Natural killer cell (primary cell): ENCODE results near the gene SBDS. TPM values are rescaled to one million over a fixed set of nuclear protein-coding genes. Genes with fewer than 3 reads are reported as not detected.

ENCODE experiments used
- ATAC-seq, 3 donors: fragments of 150-1000 bp in 2 of 3; fragments of 200-7000 bp in 1 of 3; cut with Tn5 transposase; 1 replicate in 1 of 3; 2 replicates in 2 of 3; pipeline ENCODE4 v1.10.0; 2021; ENCODE audit warnings: mild to moderate bottlenecking in 2 of 3, moderate library complexity in 2 of 3
- DNase-seq, 2 donors: peaks; one replicate each; pipeline versions ENCODE4 v3.0.0 to v3.0.0-alpha.2; 2013 to 2021; ENCODE audit warnings: mixed read lengths in 1 of 2
- H3K27ac ChIP-seq: one replicate; pipeline ENCODE4 v1.5.1; 2013; ENCODE audit warnings: mild to moderate bottlenecking, low read length
- H3K27me3 ChIP-seq: one replicate; pipeline ENCODE4 v1.6.1; 2013; ENCODE audit warnings: low read length; ENCODE audit not compliant: control insufficient read depth, insufficient read depth
- H3K36me3 ChIP-seq: one replicate; pipeline ENCODE4 v1.6.1; 2013; ENCODE audit warnings: low read length; ENCODE audit not compliant: control insufficient read depth, insufficient read depth
- H3K4me1 ChIP-seq: one replicate; pipeline ENCODE4 v1.6.1; 2013; ENCODE audit warnings: low read length; ENCODE audit not compliant: control insufficient read depth, insufficient read depth
- H3K4me3 ChIP-seq: one replicate; pipeline ENCODE4 v1.5.1; 2013; ENCODE audit warnings: low read length
- H3K9me3 ChIP-seq: one replicate; pipeline ENCODE4 v1.6.1; 2013; ENCODE audit warnings: low read length; ENCODE audit not compliant: control insufficient read depth, insufficient read depth
- H3K27ac Mint-ChIP-seq, 2 donors: one replicate each; pipeline ENCODE4 v1.8.0; 2022; ENCODE audit warnings: mild to moderate bottlenecking in 2 of 2, mixed read lengths in 2 of 2, moderate library complexity in 1 of 2
- H3K27me3 Mint-ChIP-seq, 2 donors: one replicate each; pipeline ENCODE4 v1.8.0; 2022; ENCODE audit warnings: low read depth in 2 of 2, mixed read lengths in 2 of 2
- H3K36me3 Mint-ChIP-seq: one replicate; pipeline ENCODE4 v1.8.0; 2022; ENCODE audit warnings: mixed read lengths
- H3K4me1 Mint-ChIP-seq, 2 donors: one replicate each; pipeline ENCODE4 v1.8.0; 2022; ENCODE audit warnings: mixed read lengths in 2 of 2
- H3K4me3 Mint-ChIP-seq: one replicate; pipeline ENCODE4 v1.8.0; 2022; ENCODE audit warnings: mild to moderate bottlenecking, moderate library complexity, mixed read lengths
- H3K9me3 Mint-ChIP-seq, 2 donors: one replicate each; pipeline ENCODE4 v1.8.0; 2022; ENCODE audit warnings: mixed read lengths in 2 of 2
- WGBS: methylation state at CpG from one replicate; pipeline ENCODE4 v1.1.7; 2013; ENCODE audit warnings: missing lambda C conversion rate; ENCODE audit not compliant: insufficient coverage; 5-methylcytosine and 5-hydroxymethylcytosine counted together
- intact Hi-C: fragments of 100-400 bp; cut with micrococcal nuclease; formaldehyde crosslinking; loops from one replicate; pipeline ENCODE4 v1.14.2; 2022
- total RNA-seq, 4 donors: library from RNA; stranded (reverse); fragments of 120-200 nt in 1 of 4; gene quantifications; one replicate each; pipeline versions ENCODE4 v1.2.3 to v1.2.4, GENCODE V29; 2013 to 2022
- TF ChIP-seq, protein P1 (sequence below): fragments of 200-600 bp; IDR thresholded peaks from one replicate; pipeline ENCODE4 v1.8.0; 2022; ENCODE audit warnings: antibody characterized with exemption

SBDS gene
- total RNA-seq, 3 donors from 2014 or later (not counting 1 experiment from before 2014, with no cell fraction given): 183 to 308 (median 199) TPM

DNA sequence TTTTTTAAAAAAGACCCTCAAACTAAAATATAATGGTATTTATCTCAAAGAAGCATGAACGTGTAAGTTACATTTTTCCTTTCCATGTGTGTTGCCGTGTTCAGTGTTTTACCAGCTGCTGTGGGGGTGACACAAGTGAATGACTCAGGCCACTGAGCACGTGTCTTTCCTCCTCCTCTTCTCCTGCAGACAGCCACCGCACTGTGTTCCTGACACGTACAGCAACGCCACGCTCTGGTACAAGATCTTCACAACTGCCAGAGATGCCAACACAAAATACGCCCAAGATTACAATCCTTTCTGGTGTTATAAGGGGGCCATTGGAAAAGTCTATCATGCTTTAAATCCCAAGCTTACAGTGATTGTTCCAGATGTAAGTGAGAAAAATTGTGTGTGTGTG is 44.6 kb downstream of the SBDS start:
- intact Hi-C loops: no loop called here
- no peak overlapping the region for H3K4me3 Mint-ChIP-seq
- H3K9me3 Mint-ChIP-seq: no peaks in the 10 kb centered on the region
- H3K27me3 Mint-ChIP-seq: no peaks in the 10 kb centered on the region
- no peak for ATAC-seq
- Histone ChIP-seq H3K27ac (no peak overlapping the region), H3K36me3 (peaks cover 73% of the 10 kb centered on the region), H3K4me3 (no peak overlapping the region), H3K9me3 (no peaks in the 10 kb centered on the region), H3K4me1 (no peaks in the 10 kb centered on the region), H3K27me3 (no peaks in the 10 kb centered on the region)
- peaks cover 14% of the 10 kb centered on the region for H3K36me3 Mint-ChIP-seq
- WGBS: 98% methylated on average over 7 of the region's 8 CpGs
- no peaks in the 10 kb centered on the region for H3K4me1 Mint-ChIP-seq
- TF ChIP-seq, protein P1, sequence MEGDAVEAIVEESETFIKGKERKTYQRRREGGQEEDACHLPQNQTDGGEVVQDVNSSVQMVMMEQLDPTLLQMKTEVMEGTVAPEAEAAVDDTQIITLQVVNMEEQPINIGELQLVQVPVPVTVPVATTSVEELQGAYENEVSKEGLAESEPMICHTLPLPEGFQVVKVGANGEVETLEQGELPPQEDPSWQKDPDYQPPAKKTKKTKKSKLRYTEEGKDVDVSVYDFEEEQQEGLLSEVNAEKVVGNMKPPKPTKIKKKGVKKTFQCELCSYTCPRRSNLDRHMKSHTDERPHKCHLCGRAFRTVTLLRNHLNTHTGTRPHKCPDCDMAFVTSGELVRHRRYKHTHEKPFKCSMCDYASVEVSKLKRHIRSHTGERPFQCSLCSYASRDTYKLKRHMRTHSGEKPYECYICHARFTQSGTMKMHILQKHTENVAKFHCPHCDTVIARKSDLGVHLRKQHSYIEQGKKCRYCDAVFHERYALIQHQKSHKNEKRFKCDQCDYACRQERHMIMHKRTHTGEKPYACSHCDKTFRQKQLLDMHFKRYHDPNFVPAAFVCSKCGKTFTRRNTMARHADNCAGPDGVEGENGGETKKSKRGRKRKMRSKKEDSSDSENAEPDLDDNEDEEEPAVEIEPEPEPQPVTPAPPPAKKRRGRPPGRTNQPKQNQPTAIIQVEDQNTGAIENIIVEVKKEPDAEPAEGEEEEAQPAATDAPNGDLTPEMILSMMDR: no peak
- no peak for DNase-seq
- peak overlapping the region in 1 of 2 donors; percentile 21 for H3K27ac Mint-ChIP-seq

DNA sequence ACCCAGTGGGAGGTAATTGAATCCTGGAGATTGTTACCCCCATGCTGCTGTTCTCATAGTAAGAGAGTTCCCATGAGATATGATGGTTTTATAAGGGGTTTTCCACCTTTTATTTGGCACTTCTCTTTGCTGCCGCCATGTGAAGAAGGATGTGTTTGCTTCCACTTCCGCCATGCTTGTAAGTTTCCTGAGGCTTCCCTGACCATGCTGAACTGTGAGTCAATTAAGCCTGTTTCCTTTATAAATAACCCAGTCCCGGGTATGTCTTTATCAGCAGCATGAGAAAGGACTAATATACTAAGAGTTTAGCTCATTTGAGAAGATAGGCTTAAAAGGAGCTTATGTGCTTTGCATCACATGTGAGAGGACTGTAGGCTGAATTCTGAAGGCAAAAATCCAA is 45.1 kb downstream of the SBDS start:
- no peaks in the 10 kb centered on the region for H3K4me1 ChIP-seq
- no peaks in the 10 kb centered on the region for H3K9me3 ChIP-seq
- TF ChIP-seq, protein P1: no peak
- H3K27ac Mint-ChIP-seq: no peak overlapping the region
- WGBS: 91% methylated on average over 3 of the region's 3 CpGs
- H3K27ac ChIP-seq: no peak overlapping the region
- intact Hi-C loops: no loop called here
- H3K4me3 Mint-ChIP-seq: no peak overlapping the region
- H3K36me3 Mint-ChIP-seq: peaks cover 14% of the 10 kb centered on the region
- H3K4me1 Mint-ChIP-seq: no peaks in the 10 kb centered on the region
- DNase-seq (no peak), ATAC-seq (no peak)
- H3K27me3 Mint-ChIP-seq: no peaks in the 10 kb centered on the region
- peaks cover 70% of the 10 kb centered on the region for H3K36me3 ChIP-seq
- no peaks in the 10 kb centered on the region for H3K9me3 Mint-ChIP-seq
- no peaks in the 10 kb centered on the region for H3K27me3 ChIP-seq
- no peak overlapping the region for H3K4me3 ChIP-seq

DNA sequence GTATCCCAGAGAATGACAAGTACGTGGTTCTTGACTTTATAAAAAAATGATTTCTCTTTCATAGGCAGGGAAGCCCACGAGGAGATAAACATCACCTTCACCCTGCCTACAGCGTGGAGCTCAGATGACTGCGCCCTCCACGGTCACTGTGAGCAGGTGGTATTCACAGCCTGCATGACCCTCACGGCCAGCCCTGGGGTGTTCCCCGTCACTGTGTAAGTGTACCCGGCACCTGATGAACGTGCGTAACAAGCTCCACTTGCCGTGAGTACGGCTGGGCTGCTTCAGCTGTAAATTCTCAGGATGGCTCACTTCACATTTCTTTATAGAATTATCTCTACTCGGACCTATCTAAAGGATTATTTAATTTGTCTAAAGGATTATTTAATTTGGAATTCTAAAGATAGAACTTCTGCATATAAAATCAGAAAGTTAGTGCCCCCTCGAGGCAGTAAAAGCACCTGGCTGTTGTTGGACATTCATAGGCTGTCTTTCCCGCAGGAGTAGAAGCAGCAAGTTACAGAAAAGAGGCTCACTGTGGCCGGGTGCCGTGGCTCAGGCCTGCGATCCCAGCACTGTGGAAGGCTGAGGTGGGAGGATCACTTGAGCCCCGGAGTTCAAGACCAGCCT is 46.8 kb downstream of the SBDS start:
- Histone ChIP-seq H3K36me3 (peaks cover 70% of the 10 kb centered on the region), H3K27ac (no peak overlapping the region), H3K4me1 (no peaks in the 10 kb centered on the region), H3K9me3 (no peaks in the 10 kb centered on the region), H3K27me3 (no peaks in the 10 kb centered on the region), H3K4me3 (no peak overlapping the region)
- intact Hi-C loops: no loop called here
- Mint-ChIP-seq H3K4me1 (no peaks in the 10 kb centered on the region), H3K4me3 (no peak overlapping the region), H3K36me3 (peaks cover 14% of the 10 kb centered on the region), H3K27me3 (no peaks in the 10 kb centered on the region), H3K27ac (peak overlapping the region in 1 of 2 donors; percentile 51), H3K9me3 (no peaks in the 10 kb centered on the region)
- 97% methylated on average over 18 of the region's 19 CpGs for WGBS
- DNase-seq: no peak
- TF ChIP-seq, protein P1: no peak
- ATAC-seq: no peak

DNA sequence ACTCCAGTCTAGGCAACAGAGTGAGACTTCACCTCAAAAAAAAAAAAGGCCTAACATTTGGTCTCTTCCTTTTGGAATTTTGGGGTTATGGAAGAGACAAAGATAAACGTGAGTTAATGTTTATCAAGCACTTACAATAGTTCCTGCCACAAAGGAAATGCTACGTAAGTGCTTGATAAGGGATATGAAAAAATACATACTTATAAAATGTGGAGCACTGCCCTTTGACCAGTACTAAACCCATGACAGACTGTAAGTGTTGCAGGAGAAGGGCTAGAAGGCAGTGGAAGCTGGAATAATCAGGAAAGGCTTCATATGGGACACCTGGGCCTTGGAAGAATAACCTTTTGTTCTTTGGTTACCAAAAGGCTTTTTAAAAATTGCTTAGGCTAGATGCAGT is 48.8 kb downstream of the SBDS start:
- H3K27ac ChIP-seq: no peak overlapping the region
- H3K9me3 ChIP-seq: no peaks in the 10 kb centered on the region
- no peaks in the 10 kb centered on the region for H3K4me1 ChIP-seq
- DNase-seq: no peak
- Mint-ChIP-seq H3K4me3 (no peak overlapping the region), H3K36me3 (peaks cover 14% of the 10 kb centered on the region), H3K9me3 (no peaks in the 10 kb centered on the region), H3K27ac (no peak overlapping the region), H3K27me3 (no peaks in the 10 kb centered on the region), H3K4me1 (no peaks in the 10 kb centered on the region)
- no peak overlapping the region for H3K4me3 ChIP-seq
- no CpG with 5 or more reads among the region's 2 CpGs for WGBS
- no peaks in the 10 kb centered on the region for H3K27me3 ChIP-seq
- no peak for ATAC-seq
- TF ChIP-seq, protein P1: no peak
- peaks cover 70% of the 10 kb centered on the region for H3K36me3 ChIP-seq
- intact Hi-C loops: no loop called here
